K562 (cell line): Measurements from ENCODE around the gene TOM1L1. TPM values are rescaled to one million over a fixed set of nuclear protein-coding genes. Genes with fewer than 3 reads are reported as not detected.
A peak's percentile ranks its signal among the peaks of the same experiment; 100 is the strongest.

Experiments used
- BCOR ChIP-seq: fragments of 450-650 bp; IDR thresholded peaks from 2 replicates; pipeline ENCODE4 v1.6.1; 2016
- ETV1 ChIP-seq: fragments of 450-650 bp; conservative IDR thresholded peaks from 2 replicates; pipeline ENCODE4 v1.6.1; 2016; ENCODE audit warnings: missing genetic modification characterization, control low read depth, low read depth, missing compliant biosample characterization
- HDAC6 ChIP-seq: IDR thresholded peaks from 2 replicates; pipeline ENCODE4 v1.6.1; 2012; ENCODE audit warnings: low read depth, mild to moderate bottlenecking, control low read depth, inconsistent platforms, low read length, moderate library complexity
- HNRNPH1 ChIP-seq: fragments of 200-400 bp; formaldehyde crosslinking; optimal IDR thresholded peaks from 2 replicates; pipeline ENCODE3; 2017; ENCODE audit warnings: low read depth, mild to moderate bottlenecking, low read length, moderate library complexity
- JUND ChIP-seq, 2 experiments: IDR thresholded peaks; 2 replicates in 1 of 2; 3 replicates in 1 of 2; pipeline ENCODE4 v1.6.1; 2011; ENCODE audit warnings: borderline replicate concordance in 2 of 2, low read depth in 2 of 2, low read length in 2 of 2, improper control_type of control experiment in 1 of 2, missing biosample characterization in 1 of 2, missing genetic modification characterization in 1 of 2, missing genetic modification reagents in 1 of 2
- KLF10 ChIP-seq: fragments of 250-450 bp; sonication (Bioruptor Pico); IDR thresholded peaks from 2 replicates; pipeline ENCODE4 v1.6.1; 2021; ENCODE audit warnings: matching md5 sums
- L3MBTL2 ChIP-seq: fragments of 450-650 bp; IDR thresholded peaks from 2 replicates; pipeline ENCODE4 v1.6.1; 2016; ENCODE audit warnings: mild to moderate bottlenecking, moderate library complexity
- MEF2D ChIP-seq: conservative IDR thresholded peaks from 2 replicates; pipeline ENCODE4 v1.6.1; 2016; ENCODE audit warnings: low read depth, missing genetic modification characterization, missing compliant biosample characterization
- SP2 ChIP-seq: IDR thresholded peaks from 2 replicates; pipeline ENCODE4 v1.6.1; 2011; ENCODE audit warnings: mild to moderate bottlenecking, low read depth, low read length, moderate library complexity; ENCODE audit not compliant: poor library complexity, severe bottlenecking; ENCODE audit errors: extremely low read depth
- TGIF2 ChIP-seq: sonication (generic); formaldehyde crosslinking; IDR thresholded peaks from 2 replicates; pipeline ENCODE4 v1.8.1; 2022; ENCODE audit warnings: mild to moderate bottlenecking, missing genetic modification reagents, moderate library complexity
- VEZF1 ChIP-seq: fragments of 200-800 bp; sonication (Bioruptor generic); IDR thresholded peaks from 2 replicates; pipeline ENCODE4 v1.6.1; 2017; ENCODE audit warnings: missing genetic modification characterization, missing compliant biosample characterization
- ZNF280A ChIP-seq: fragments of 450-650 bp; IDR thresholded peaks from 2 replicates; pipeline ENCODE4 v1.6.1; 2018; ENCODE audit warnings: mild to moderate bottlenecking, low read depth; ENCODE audit not compliant: partially characterized antibody
- ZNF282 ChIP-seq: sonication (generic); formaldehyde crosslinking; IDR thresholded peaks from 2 replicates; pipeline ENCODE4 v1.8.1; 2023; ENCODE audit warnings: missing genetic modification reagents
- ZNF316 ChIP-seq: fragments of 450-650 bp; IDR thresholded peaks from 2 replicates; pipeline ENCODE4 v1.6.1; 2016
- polyA plus RNA-seq, 8 experiments: library from polyadenylated mRNA; depleted of rRNA in 4 of 8; stranded (reverse) in 5 of 8; unstranded in 3 of 8; fragments of >200 nt; fragmentation: Nextera tagmentation in 2 of 8; fragmentation: Illumina TruSeq in 1 of 8; extraction: Ambion mirVana in 2 of 8; extraction: Trizol in 1 of 8; gene quantifications; 2 replicates each; pipeline versions ENCODE4 v1.2.1 to v1.2.3, GENCODE V29; 2011 to 2014; ENCODE audit warnings: inconsistent platforms in 1 of 8, missing spikeins in 1 of 8
- total RNA-seq, 7 experiments: library from RNA; depleted of rRNA in 6 of 7; stranded (reverse); fragments of >200 nt in 6 of 7; fragmentation: Illumina TruSeq in 2 of 7; extraction: Trizol in 2 of 7; gene quantifications; 2 replicates each; pipeline versions ENCODE4 v1.2.1 to v1.2.3, GENCODE V29; 2011 to 2021; ENCODE audit warnings: low replicate concordance in 1 of 7
- TF ChIP-seq, protein P1 (sequence below), 2 experiments: fragments of 450-650 bp in 1 of 2; sonication (generic) in 1 of 2; formaldehyde crosslinking; conservative IDR thresholded peaks; 2 replicates each; pipeline versions ENCODE4 v1.4.0 to v1.8.1; 2020 to 2022; ENCODE audit warnings: mild to moderate bottlenecking in 1 of 2, missing genetic modification reagents in 1 of 2
- TF ChIP-seq, protein P2 (sequence below): sonication (generic); formaldehyde crosslinking; IDR thresholded peaks from 2 replicates; pipeline ENCODE4 v1.8.0; 2022; ENCODE audit warnings: mild to moderate bottlenecking, missing genetic modification reagents

TOM1L1 gene
- total and polyA plus RNA-seq, 9 of the 15 experiments (the other 6 are each of a cell fraction or from before 2014, with no cell fraction given), result 21.3 to 74.3 (median 31.0) TPM

- TF ChIP-seq ZNF280A (no peak), L3MBTL2 (peak; percentile 31), ZNF282 (CRISPR knock-in tag) (no peak), KLF10 (CRISPR knock-in tag) (no peak), VEZF1 (CRISPR knock-in tag) (no peak; the same call in 1 of the 2 replicates), SP2 (no peak), TGIF2 (CRISPR knock-in tag) (no peak), MEF2D (tag) (no peak), JUND (IDR thresholded peaks at IDR 0.05; ENCODE audit: borderline replicate concordance, low read depth, low read length) (peak; percentile 78), JUND (tag; IDR thresholded peaks at IDR 0.05; ENCODE audit: borderline replicate concordance, low read depth, low read length) (peak; percentile 70; the same call in 2 of the 3 replicates), BCOR (peak; percentile 69; the same call in 1 of the 2 replicates), ZNF316 (peak; percentile 83), ETV1 (tag) (peak; percentile 81), HNRNPH1 (no peak), HDAC6 (no peak)
- TF ChIP-seq, protein P1, sequence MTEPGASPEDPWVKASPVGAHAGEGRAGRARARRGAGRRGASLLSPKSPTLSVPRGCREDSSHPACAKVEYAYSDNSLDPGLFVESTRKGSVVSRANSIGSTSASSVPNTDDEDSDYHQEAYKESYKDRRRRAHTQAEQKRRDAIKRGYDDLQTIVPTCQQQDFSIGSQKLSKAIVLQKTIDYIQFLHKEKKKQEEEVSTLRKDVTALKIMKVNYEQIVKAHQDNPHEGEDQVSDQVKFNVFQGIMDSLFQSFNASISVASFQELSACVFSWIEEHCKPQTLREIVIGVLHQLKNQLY (CRISPR knock-in tag; conservative IDR thresholded peaks at IDR 0.05), result no peak
- TF ChIP-seq, protein P2, sequence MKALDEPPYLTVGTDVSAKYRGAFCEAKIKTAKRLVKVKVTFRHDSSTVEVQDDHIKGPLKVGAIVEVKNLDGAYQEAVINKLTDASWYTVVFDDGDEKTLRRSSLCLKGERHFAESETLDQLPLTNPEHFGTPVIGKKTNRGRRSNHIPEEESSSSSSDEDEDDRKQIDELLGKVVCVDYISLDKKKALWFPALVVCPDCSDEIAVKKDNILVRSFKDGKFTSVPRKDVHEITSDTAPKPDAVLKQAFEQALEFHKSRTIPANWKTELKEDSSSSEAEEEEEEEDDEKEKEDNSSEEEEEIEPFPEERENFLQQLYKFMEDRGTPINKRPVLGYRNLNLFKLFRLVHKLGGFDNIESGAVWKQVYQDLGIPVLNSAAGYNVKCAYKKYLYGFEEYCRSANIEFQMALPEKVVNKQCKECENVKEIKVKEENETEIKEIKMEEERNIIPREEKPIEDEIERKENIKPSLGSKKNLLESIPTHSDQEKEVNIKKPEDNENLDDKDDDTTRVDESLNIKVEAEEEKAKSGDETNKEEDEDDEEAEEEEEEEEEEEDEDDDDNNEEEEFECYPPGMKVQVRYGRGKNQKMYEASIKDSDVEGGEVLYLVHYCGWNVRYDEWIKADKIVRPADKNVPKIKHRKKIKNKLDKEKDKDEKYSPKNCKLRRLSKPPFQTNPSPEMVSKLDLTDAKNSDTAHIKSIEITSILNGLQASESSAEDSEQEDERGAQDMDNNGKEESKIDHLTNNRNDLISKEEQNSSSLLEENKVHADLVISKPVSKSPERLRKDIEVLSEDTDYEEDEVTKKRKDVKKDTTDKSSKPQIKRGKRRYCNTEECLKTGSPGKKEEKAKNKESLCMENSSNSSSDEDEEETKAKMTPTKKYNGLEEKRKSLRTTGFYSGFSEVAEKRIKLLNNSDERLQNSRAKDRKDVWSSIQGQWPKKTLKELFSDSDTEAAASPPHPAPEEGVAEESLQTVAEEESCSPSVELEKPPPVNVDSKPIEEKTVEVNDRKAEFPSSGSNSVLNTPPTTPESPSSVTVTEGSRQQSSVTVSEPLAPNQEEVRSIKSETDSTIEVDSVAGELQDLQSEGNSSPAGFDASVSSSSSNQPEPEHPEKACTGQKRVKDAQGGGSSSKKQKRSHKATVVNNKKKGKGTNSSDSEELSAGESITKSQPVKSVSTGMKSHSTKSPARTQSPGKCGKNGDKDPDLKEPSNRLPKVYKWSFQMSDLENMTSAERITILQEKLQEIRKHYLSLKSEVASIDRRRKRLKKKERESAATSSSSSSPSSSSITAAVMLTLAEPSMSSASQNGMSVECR (CRISPR knock-in tag), result no peak
Observed at GRCh38 chr17:54860617-54861470, 39.8 kb upstream of the TOM1L1 start (continued).
